Stimulated activated CD4-positive, alpha-beta T cell treated with anti-CD3 and anti-CD28 coated beads, Interleukin-2, amount 100 ng/mL, for 24 hours (primary cell): ENCODE results near the gene CERK.
"Not testable (repeated sequence)": the region's sequence is repeated elsewhere in the genome, so short reads cannot be mapped to it uniquely, and the experiment has no call there.

Source experiments
- DNase-seq, 2 donors: peaks; one replicate each; pipeline ENCODE4 v3.0.0-alpha.2; 2020

CERK gene, protein sequence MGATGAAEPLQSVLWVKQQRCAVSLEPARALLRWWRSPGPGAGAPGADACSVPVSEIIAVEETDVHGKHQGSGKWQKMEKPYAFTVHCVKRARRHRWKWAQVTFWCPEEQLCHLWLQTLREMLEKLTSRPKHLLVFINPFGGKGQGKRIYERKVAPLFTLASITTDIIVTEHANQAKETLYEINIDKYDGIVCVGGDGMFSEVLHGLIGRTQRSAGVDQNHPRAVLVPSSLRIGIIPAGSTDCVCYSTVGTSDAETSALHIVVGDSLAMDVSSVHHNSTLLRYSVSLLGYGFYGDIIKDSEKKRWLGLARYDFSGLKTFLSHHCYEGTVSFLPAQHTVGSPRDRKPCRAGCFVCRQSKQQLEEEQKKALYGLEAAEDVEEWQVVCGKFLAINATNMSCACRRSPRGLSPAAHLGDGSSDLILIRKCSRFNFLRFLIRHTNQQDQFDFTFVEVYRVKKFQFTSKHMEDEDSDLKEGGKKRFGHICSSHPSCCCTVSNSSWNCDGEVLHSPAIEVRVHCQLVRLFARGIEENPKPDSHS

DNA sequence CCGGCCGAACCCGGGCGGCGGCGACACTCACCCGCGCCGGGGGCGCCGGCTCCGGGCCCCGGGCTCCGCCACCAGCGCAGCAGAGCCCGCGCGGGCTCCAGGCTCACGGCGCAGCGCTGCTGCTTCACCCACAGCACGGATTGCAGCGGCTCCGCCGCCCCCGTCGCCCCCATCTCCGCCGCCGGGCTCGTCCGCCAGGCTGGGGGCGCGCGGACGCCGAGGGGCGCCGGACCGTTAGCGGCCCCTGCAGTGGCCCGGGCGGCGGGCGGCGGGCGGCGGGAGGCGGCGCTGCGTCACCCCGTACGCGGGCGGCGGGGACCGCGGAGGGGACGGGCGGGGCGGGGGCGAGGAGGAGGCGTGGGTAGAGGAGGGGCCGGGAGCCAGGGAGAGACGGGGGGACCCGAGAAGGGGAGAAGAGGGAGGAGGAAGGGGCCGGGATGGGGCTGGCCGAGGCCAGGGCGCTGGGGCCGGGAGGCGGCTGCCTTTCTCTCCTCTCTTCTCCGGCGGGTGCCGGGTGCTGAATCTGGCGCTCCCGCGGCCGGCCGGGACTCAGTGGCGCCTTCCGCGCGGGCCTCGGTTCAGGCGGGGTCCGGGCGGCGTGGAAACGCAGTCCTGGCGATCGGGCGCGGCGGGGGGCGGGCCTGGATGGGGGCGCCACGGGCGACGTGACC is at the start of gene CERK:
TSS of gene CERK (minus strand) at position 277 of the 671 bp plus-strand sequence. CDS start at position 173, 104 bp downstream.
- peak; percentile 64 for DNase-seq

- no peak for DNase-seq
Observed at GRCh38 chr22:46783721-46784120, 45.7 kb upstream of the CERK start.

DNA sequence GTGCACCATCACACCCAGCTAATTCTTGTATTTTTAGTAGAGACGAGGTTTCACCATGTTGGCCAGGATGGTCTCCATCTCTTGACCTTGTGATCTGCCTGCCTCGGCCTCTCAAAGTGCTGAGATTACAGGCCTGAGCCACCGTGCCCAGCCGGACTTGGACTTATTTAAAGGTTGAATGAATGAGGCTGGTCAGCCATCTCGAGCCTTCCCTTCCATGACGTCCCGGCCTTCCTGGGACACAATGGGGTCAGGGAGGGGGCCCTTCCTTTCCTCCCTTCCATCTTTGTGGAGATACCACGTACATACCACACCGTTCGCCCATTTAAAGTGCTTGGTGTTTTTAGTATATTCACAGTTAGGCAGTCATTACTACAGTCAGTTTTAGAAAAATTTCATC is 44.1 kb upstream of the CERK start:
- not testable (repeated sequence) for DNase-seq

DNA sequence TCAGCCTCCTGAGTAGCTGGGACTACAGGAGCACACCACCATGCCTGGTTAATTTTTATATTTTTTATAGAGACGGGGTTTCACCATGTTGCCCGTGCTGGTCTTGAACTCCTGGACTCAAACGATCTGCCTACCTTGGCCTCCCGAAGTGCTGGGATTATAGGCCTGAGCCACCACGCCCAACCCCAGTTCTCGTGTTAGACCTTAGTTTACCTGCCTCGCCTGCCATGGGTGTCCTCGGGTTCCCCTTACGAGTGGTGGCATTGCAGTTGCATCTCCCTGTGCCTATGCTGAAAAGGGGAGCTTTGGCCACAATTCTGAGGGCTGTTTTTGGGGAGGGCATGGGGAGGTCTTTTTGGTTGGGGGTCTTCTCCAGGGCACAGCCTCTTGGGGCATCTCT is 43.2 kb upstream of the CERK start:
- no peak for DNase-seq

- DNase-seq: no peak
Observed at GRCh38 chr22:46780453-46780852, 42.4 kb upstream of the CERK start.

GRCh38 chr22:46779651-46780050 is 41.6 kb upstream of the CERK start:
- DNase-seq: no peak

DNA sequence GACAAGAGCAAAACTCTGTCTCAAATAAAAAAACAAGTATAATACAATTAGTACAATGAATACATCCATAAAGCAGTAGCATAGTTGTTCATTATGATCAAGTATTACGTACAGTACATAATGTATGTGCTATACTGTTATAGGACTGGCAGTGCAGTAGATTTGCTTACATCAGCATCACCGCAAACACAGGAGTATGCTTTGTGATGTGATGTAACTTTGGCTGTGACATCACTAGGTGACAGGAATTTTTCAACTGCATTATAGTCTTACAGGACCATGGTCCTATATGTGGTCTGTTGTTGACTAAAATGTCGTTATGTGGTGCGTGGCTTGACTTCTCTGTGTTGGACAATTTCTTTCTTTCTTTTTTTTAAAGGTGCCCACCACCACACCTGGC is 41.0 kb upstream of the CERK start:
- DNase-seq: no peak

- peak; percentile 59 to 64 for DNase-seq
Observed at GRCh38 chr22:46777609-46777970, 39.5 kb upstream of the CERK start.

GRCh38 chr22:46776876-46777608 is 39.0 kb upstream of the CERK start:
- no peak for DNase-seq

- no peak for DNase-seq
Observed at GRCh38 chr22:46775850-46776826, 38.1 kb upstream of the CERK start.

- DNase-seq: no peak
Observed at GRCh38 chr22:46774980-46775849, 37.2 kb upstream of the CERK start.

DNA sequence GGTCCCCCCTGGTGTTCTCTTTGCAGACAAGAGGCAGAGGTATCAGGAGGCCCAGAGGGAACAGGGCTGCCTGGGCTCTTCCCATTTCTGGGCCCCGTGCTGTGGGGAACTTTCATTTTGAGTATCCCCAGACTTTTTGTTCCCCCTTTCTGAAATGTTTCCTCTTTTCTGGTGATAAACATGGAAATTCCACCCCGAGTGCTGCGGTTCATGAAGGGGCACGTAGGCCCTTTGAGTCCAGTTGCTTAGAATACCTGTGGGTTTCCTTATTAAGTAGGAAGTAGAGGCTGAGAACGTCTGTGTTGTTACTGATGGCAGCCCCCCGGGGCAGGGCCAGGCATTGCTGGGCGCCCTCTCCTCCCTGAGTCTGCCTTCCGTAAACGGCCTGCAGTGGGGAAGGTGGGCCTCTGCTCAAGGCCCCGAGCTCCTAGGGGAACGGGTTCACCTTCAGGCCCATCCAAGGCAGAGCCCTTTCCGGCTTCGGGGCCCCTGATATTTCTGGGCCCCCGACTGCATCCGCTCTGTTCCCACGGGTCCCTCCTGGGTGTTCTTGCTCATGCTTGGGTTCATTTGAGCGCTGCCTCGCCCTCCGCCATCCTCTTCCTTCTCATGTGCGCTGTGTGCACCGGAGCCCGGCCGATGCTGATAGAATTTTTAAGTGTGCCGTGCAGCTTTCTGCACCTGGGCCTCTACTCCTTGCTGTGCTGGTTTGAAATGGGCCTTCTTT is 36.4 kb upstream of the CERK start:
- peak in 1 of 2 donors; percentile 41 for DNase-seq

GRCh38 chr22:46773076-46773475 is 35.0 kb upstream of the CERK start:
- DNase-seq: peak in 1 of 2 donors; percentile 18

GRCh38 chr22:46770726-46771125 is 32.7 kb upstream of the CERK start:
- DNase-seq: no peak

- DNase-seq: no peak
Observed at GRCh38 chr22:46770151-46770641, 32.1 kb upstream of the CERK start.

DNA sequence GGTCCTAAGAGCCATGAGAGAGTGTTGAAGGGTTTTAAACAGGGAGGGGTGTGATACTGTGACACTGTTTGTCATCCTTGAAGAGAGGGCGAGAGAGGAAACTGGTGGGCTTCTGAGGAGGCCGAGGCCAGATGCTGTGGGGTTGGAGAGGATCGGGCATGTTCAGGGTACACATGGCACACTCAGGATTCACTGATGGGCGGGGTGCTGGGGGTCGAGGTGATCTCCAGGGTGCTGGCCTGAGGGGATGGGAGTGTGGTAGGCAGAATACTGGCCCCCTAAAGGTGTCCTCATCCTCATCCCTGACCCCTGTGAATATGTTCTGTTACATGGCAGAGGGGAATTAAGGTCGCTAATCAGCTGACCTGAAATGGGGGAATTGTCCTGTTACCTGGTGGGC is 31.7 kb upstream of the CERK start:
- no peak for DNase-seq

DNA sequence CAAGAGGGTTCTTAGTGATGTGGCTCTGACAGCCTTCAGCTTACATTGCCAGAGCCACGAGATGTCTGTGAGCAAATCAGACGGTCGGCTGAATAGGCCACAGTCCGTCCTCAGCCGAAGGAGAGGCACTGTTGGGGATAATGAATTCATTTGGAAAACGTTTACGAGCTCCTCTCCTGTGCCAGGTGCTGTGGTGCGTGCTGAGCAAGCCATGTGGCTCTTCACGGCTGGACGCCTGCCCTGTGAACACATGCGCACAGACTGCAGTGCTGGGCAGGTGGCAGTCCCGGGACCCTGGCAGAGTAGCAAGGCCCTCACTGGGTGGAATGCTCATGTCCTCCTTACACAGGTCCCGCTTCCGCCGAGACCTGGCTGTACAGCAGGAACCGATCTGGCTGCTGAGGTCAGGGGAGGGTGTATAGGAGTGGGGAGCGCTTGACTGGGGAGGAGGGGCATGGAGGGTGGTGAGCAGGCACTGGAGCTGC is 31.2 kb upstream of the CERK start:
- DNase-seq: no peak

DNA sequence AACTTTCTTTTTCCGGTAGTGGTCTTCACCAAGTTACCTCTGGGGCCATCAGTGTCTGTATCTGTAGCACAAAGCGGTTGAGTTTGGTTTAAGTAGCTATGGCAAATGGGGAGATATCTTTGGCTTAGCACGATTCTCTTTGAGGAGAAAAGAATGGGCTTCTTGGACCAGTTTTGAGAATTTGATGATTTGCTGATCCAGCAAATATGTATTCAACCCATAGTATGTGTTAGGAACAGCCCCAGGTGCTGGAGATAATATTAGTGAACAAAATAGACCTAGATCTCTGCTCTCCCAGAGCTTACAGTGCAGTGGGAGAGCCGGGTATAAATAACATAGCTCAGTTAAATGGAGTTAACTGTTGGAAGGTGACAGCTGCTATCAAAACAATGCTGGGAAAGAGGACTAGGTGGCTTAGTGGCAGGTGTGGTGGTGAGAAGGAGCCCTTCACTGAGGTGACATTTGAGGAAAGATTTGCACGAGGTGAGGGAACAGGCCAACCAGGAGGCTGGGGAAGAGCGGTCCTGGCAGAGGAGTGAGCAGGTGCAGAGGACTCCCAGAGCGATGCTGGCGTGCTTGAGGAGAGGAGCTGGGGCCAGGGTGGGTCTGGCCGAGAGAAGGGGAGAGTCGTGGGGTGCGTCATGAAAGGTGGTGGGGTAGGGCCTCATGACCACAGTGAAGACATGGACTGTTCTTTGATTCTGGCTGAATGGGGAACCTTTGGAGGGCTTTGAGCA is 29.4 kb upstream of the CERK start:
- no peak for DNase-seq

GRCh38 chr22:46766611-46767010 is 28.6 kb upstream of the CERK start:
- no peak for DNase-seq
